GM19238 (cell line): ENCODE measurements around the gene SYCP2.

Source experiments
- DNase-seq: peaks from one replicate; pipeline ENCODE4 v3.0.0; 2011; ENCODE audit warnings: low spot score; ENCODE audit not compliant: insufficient read length

The SYCP2 gene

DNA sequence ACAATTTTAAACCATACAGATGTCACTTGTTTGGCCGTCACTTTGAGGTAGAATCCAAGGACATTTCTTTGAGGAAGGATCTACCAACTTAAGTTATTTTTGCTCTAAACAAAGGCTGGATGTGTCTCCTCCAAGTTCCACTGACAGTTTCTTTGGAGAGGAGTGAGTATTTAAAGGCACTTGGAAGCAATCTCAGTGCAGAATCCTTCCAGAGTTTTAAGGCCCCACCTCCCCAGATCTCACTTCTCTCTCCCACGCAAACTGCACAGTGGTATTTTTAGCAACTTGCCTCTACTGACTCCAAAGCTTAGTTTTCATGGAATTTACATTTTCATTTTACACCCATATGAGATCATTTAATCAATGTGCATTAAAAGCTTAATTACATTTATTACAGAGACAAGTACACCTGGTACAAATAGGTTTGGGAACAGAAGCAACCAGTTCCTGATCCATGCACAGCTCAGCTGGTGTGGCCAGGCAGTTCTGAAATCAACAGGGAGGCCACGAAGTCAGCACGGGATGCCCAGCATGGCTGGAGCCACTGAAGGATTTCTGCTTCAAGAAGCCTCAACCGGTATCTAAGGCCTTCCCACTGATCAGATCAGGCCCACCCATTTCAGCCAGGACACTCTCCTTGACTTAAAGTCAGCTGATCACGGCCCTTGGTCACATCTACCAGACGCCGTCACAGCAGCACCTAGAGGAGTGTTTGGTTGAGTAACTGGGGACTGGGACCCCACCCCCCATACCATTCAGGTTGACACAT is 109.8 kb downstream of the SYCP2 start:
- no peak for DNase-seq

DNA sequence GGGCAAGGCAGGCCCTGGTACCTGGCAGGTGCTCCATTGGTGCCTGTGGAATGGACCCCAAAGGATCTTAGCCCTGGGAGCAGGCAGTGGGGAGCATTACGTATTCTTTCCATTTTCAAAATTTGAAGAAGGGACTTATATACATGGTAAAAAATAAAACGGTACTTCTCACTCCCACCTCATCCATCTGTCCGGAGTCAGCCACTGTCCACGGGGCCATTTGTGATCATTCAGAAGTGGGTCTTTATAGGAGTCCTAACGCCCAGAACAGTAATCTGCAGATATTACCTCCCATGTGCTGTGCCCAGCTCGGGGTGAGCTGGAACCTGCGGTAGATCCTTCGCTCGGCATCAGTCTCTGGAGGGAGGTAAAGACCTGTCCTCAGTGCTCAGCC is 110.4 kb downstream of the SYCP2 start:
- DNase-seq = no peak

DNA sequence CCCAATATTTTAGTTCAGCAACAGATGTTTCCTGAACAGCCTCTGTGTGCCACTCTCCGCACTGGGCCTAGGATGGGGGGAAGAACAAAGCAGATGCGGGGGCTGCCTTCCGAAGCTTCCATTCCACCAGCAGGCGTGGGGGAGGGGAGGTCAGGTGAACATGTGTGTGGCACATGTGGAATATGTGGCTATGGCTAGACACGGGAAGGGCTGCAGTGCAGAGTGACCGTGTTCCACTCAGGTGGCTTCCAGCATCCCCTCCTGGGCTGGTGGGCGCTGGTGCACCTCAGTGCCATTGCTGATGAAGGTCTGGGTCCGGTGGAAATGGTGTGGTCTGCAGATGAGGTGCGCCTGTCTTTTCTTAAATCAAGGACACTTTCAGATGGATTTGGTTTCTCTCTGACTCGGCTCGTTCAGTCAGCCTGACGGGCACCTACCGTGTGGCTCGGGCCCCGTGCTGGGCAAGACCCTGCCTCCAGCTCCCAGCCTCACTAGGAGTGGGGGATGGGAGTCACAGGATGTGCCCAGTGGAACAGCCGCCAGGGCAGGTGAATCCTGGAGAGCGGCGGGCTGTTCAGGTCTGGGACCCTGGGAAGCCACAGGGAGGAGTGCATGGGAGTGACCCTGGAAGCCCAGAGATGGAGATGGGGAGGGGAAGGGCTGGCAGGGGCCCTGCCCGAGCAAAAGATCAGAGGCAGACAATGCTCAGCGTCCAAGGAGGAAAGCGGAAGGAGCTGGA is 111.0 kb downstream of the SYCP2 start:
- DNase-seq = no peak

DNA sequence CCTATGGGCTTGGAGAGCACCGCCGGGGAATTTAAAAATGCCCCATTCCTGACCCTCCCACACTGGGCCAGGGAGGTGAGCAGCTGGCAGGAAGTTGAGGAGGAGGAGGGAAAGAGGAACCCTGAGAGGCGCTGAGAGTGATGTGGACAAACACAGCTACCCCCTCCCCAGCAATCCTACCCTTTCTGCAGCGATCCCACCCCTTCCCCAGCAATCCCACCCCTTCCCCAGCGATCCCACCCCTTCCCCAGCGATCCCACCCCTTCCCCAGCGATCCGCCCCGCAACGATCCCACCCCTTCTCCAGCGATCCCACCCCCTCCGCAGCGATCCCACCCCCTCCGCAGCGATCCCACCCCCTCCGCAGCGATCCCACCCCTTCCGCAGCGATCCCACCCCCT is 111.6 kb downstream of the SYCP2 start:
- no peak for DNase-seq

DNA sequence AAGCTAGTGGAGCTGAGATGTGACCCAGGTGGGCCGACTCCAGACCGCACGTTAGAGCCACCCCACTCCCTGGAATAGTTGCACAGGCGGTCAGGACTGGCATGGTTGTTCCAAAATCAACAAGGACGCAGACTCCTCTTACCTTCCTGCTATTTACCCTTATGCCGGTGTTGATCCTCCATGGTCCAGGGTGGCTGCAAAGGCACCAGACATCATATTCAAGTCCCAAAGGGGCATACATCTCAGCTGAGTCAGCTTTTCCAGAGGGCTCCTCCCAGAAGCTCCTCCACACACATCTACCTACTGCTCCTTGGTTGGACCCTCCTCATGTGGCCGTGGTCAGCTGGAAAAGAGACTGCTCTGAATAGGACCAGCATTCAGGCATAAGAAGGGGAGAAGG is 112.2 kb downstream of the SYCP2 start:
- no peak for DNase-seq

DNA sequence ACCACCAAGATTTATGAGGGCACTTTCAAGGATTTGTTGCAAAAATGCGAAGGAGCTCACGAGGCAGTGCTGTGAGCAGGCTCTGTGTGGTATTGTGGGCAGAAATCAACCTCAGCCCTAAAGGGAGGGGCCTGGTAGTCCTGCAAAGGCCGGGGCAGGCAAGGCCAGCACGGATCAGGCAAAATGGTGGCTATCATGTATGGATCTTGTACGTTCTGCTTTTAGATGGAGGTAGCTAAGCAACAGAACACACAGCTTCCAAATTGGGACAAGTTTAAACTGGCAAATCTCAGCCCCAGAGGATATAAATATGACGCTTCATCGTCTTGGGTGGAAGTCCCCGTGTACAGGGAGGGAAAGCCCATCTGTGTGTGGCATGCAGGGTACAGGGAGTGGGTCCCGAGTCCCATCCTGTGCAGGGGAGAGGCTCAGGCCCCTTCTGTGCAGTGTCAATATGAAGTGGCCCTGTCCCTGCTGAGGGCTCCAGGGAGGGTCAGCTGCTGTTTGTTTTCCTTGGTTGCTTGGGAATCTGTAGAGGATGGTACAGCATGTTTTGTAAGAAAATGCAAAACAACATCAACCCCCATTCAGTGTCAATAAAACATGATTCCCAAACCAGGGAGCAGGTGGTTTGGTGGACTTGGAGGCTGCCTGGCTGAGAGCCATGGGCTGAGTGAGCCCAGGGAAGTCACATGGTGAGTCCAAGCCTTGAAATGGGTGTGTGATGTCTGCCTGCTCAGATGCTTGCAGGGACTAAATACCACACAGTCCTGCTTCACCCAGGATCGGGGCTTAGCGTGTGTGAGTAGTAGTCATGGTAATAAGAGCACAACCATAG is 113.0 kb downstream of the SYCP2 start:
- no peak for DNase-seq

DNA sequence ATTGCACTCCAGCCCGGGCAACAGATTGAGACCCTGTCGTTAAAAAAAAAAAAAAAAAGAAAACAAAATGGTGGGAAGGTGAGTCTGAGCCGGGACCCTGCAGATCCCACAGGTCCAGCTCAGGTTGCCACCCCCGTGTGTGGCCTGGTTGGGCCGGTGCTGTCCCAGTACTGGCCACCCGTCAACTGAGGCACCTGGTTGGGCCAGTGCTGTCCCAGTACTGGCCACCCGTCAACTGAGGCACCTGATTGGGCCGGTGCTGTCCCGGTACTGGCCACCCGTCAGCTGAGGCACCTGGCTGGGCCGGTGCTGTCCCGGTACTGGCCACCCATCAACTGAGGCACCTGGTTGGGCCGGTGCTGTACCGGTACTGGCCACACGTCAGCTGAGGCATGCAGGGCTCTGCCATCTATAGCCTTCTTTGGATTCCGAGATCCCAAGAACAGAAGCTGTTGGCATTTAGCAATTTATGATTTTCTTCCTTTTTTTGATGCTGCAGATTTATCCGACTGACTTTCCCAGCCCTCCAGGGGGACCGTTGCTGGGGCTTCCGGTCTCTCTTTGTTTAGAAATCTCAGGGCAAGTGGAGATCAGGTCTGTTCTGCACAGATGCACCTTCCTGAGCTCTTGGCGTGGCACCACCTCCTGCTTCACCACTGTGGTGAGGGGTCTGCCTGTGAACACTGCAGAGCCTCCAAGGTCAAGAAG is 113.8 kb downstream of the SYCP2 start:
- DNase-seq = no peak

DNA sequence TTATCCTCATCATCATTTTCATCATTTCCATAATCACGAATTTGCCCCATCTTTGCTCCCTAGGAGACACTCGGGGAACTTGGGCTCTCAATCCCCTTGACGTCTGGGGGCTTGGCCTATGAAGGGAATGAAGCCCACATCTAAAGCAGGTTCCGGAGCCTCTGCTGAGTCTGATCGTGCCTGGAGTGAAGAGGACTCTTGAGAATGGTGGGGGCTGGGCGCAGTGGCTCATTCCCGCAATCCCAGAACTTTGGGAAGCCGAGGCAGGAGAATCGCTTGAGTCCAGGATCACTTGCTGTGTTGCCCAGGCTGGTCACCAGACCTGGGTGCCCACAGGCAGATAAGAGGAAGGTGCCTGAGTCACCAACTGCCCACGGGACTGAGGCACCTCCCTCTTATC is 114.5 kb downstream of the SYCP2 start:
- DNase-seq = no peak

DNA sequence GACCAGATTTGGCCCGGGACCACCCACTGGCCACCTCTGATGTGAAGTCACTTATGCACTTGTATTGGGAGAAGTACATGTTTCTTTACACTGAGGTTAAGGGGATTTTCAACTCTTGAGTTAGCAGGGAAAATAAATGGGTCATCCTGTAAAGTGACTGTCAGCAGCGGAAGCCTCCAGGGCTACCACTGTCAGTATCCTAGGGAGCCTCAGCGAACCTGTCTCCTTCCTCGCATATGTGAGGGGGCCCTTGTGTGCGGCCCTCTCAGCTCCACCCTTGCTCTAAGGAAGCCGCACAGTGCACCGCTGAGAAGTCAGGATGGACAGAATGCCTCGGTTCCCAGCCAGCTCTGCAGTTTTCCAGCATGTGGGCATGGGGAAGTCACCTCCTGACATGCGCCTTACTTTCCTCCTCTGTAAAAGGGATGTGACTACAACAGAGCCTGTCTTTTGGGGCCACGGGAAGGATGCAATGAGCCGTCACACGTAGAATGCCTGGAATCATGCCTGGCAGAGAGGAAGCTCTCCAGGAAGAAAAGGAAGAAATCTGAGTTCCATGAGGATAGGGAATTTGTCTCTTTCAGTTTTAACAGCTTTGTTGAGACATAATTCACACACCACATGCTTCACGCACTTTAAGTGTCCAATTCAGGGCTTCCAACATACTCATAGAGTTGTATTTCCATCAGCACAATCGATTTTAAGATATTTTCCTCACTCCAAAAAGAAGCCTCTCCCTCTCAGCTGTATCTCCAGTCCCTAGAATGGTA is 115.4 kb downstream of the SYCP2 start:
- no peak for DNase-seq

DNA sequence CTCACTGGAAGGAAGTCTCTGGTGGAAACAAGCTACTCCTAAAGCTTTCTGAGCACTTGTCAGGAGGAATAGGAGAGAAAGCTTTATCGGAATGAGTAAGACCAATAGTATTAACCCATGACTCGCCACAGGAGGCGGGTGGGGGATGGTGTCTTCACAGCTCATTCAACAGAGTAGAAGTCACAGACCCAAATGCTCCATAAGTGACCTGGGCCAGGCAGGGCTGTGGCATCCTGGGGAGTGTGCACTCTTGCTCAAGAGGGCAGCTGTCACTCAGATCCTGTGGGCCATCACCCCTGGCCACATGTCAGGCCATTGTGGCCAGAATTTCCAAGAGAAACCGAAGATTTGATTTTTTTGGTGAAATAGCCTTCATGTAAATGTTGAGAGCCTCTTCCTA is 116.0 kb downstream of the SYCP2 start:
- DNase-seq = no peak

DNA sequence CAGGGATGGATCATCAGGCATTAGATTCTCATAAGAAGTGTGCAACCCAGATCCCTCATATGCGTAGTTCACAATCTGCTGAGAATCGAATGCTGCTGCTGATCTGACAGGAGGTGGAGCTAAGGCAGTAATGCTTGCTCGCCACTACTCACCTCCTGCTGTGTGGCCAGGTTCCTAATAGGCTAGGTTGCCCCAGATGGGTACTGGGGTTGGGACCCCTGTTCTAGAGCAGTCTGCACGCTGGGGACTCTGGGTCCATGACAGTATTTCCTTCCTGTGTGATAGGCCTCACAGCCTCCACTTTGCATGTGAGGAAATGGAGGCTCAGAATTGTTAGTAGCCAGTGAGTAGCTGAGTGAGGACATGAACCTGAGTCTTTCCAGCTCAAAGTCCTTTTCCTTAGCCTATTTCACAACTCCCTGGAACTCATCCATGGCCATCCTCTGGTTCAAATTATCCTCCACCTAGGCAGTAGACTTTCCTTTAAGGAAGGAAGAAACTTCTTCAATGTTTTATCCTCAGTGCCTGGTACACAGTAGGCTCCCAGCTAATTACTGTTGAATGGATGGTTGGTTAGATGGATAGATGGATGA is 117.2 kb downstream of the SYCP2 start:
- DNase-seq = no peak

DNA sequence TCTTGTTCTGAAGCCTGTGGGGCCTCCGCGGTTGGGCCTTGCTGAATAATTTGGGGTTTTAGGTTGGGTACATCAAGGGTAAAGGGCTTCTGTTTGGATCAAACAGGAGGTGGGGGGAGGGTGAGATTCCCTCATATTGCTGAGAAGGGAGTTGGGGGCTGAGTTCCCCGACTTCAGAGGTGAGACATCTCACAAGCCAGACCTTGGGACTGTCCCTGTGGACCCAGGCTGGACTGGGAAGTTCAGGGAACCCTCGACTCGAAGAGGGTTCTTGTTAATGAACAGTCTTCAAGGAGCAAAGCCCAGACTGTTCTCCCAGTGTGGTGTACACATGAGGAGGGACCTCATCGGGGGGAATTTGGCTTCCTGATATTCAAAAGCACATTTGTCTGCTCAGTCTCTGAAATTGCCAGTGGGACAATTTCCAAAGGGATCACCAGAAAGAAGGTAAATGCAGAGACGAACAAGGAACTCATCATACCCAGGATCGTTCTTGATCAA is 118.5 kb downstream of the SYCP2 start:
- DNase-seq = no peak

DNA sequence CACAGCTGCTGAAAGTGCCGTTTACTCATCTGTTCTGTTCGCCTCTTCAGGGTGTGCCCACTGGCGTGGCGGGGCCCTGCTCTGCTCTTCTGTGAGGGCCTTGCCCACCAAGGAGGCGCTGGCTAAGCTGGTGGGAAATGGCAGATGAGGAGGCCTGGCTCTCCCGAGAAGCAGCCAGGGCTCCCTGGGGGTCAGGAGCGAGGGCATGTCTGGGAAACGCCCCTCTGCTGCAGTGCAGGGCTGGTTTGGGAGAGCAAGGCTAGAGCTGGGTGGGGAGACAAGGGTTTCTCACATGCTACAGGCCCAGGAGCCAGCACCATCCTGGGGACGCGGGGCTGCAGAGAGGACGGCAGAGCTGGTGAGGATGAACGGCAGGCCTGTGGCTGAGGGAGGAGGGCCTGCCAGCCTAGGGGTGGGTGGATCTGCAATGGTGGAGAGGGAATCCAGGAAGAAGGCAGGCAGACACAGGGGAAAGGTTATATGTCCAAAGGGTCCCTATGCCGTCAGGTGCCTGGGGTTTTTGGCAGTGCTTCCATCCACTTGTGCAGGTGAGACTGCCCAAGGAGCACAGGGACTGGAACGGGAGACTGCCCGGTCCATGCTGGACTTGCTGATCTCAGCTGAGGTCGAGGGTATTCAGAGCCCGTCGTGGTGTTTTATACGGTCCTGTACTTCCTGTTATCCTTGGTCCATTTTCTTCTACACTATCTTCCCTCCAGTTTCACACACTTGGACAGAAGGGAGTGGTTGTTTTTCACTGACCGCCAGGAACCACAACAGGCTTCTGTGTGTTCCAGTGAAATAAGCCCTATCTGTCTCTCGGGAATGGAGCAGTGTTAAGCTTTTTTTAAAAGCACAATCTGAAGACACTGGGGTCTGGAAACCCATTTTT is 119.2 kb downstream of the SYCP2 start:
- DNase-seq = no peak
